Amygdala (tissue), 56 donors: ENCODE data around the gene FAR2.
"Not testable (repeated sequence)": the region's sequence is repeated elsewhere in the genome, so short reads cannot be mapped to it uniquely, and the experiment has no call there.

Experiments used
- DNase-seq, 56 donors: peaks; one replicate each; lab custom pipeline; 2025; lab: John Stamatoyannopoulos, UW

The FAR2 gene

DNA sequence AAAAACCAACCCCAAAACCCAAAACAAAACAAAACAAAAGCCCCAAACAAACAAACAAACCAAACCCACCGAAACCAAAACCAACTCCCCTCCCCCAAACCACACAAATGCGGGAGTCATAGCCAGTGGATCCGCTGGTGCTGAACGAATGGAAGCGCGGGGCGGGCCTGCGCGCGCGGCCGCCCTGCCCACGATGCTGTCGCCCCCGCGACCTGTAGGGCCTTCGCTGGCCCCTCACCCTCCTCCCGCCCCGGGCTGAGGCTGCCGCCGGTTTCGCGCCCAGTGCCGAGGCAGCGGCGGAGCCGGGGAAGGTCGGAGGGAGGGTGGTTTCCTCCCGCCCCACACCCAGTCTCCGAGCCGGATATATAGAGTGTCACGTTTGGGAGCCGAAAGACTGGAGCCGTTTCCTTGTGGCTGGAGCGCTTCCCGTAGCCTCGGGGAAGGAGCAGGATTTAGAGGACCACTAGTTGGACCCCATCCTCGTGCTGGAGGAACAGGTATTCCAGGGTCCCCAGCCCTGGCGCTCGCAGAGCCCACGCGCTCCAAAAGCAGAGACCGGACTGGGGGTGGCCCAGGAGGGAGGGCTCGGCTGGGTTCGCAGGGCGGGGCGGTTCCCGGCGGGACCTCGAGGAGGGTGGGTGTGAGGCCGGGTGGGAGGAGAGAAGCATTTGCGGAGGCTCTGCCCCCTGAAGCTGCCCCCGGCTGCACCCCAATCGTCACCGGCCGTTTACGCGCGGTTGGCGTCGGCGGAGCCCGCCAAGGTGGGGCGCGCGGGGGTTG is at the start of gene FAR2:
Gene FAR2, plus strand, starts transcription at position 368 of the 780 bp plus-strand sequence. CDS start 121,172 bp downstream, outside the sequence.
- peak in 16 of 56 donors; percentile 30 to 69 (median 50) for DNase-seq

DNA sequence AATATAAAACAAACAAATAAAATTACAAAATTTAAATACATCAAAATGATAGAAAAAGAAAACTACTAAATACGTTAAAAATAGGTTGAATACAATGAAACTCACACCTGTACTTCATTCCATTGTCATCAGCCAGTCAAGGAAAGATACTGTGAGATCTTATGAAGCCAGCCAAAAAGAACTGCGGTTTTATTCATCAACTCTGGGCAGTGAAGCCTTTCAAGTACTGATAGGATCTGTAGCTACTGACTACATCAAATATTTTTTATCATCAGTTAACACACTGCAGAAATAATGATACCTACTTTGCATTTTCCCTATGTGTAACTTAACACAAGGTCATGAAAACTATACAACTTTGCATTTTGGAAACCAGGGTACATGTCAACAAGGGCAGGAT is 46.3 kb upstream of the FAR2 start:
- no peak for DNase-seq

DNA sequence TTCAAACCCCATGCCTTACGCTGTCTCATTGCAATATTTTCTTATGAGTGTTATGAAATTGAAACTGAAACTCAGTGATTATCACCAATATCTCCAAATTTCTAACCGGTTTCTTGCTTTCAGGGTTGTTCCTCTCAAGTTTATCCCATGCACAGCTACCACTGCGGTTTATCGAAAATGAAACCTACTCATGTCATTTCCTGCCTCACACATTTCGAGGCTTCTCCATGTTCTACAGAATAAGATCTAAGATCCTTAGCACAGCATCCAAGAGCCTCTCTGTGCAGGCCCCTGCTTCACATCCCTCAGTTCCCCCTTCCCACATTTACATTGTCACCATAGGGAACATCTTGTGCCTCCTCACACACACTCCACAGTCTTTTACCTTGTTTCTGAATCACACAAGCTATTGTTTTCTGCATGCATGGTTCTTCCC is 45.5 kb upstream of the FAR2 start:
- DNase-seq: no peak

DNA sequence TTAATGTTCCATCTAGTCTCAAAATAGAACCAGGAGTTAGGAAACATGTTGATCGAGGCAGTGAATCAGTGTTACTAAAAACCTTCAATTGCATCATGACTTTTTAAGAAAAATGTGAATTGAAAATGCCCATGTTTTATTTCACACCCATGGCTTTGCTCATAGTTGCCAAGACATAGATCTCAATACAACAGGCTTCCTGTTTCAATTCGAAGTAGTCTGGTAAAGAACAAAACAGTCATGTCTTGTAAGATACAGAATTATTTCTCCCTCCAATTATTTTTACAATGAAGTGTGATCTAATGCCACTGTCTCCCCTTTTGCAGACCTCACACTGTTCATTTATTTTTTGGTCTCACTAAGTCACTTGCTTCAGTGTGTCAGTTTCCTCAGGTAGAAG is 44.6 kb upstream of the FAR2 start:
- DNase-seq: no peak

DNA sequence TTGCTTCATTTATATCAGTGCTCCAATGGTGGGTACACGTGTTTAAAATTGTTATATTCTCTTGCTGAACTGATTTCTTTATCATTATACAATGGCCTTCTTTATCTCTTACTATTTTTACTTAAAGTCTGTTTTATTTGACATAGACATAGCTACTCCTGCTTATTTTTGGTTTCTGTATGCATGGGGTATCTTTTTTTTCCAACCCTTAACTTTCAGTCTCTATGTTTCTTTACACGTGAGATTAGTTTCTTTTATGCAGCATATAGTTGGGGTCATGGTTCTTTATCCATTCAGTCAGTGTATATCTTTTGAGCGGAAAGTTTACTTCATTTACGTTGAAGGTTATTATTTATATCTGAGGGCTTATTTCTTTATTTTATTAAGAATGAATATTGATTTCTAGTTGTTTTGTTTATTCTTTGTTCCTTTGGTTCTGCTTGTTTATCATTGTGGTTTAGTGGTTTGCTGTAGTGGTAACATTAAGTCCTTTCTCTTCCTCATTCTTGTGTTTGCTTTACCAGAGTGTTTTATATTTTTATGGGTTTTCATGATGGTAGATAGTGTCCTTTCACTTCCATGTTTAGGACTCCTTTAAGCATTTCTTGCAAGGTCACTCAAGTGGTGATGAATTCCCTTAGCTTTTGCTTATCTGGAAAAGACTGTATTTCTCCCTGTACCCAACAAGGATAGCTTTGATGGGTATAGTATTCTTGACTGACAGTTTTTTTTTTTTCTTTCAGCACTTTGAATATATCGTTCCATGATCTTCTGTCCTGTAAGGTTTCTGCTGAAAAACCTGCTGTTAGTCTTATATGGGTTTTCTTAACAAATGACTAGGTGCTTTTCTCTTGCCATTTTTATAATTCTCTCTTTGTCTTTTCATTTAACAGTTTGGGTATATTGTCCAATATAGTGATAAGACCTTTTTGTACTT is 38.3 kb upstream of the FAR2 start:
- DNase-seq: no peak

DNA sequence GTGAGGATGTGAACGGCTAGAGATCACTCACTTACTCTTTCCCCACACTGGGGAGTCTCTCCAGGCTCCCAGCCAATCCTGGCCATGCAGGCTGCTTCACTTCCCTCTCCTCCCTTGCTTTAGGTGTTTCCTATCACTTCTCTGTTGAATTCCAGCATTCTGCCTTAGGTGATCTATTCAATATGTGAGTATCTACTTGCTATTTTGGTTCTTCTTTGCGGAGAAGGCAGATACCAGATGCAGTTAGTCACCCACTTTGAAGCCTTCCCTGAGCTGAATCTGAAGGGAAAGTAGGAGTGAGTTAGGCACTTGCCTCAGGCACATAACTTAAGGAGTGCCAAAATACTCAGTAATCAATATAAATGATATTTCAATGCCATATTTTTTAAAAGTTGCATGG is 36.0 kb upstream of the FAR2 start:
- peak in 3 of 56 donors; percentile 1 to 9 (median 7) for DNase-seq

DNA sequence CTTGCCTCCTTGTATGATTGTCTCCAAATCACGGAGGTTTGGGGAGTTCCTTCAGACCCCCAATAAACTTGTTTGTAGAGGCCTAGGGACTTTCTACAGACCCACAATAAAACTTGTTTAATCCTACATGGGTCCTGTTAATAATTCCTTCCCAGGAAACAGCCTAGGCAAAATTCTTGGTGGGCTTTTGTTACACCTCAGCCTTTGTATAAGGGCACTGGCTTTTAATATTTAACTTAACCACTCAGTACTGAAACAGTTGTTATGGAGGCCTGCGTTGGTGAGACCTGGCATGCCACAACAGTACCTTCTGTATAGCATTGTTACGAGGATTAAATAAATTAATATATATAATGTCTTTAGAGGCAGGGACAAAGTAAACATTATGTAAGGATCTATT is 32.7 kb upstream of the FAR2 start:
- no peak for DNase-seq

DNA sequence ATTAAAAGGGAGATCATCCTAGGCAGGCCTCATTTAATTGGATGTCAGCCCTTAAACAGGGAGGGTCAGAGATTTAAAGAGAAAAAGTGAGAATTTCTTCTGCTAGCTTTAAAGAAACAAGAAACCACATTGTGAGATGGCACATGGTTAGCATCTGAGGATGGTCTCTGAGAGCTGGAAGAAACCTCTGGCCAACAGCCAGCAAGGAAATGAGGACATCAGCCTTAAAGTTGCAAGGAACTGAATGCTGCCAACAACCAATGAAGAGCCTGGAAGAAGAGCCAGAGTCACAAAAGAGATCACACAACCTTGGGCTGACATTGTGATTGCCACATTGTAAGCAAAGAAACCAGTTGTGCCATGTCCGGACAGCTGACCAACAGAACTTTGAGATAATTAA is 17.5 kb upstream of the FAR2 start:
- no peak for DNase-seq

DNA sequence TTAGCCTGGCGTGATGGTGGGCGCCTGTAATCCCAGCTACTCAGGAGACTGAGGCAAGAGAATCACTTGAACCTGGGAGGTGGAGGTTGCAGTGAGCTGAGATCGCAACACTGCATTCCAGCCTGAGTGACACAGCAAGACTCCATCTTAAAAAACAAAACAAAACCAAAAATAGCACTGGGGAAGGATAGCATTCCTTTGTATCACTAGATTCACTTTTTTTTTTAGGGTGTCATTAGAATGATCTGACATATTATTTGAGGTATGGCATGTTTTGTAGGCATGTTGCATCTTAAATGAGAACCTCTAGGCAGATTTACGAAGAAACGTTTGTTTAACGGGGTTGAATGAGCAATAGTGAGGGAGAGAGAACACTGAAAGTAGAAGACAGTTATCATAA is 16.8 kb upstream of the FAR2 start:
- DNase-seq: no peak

DNA sequence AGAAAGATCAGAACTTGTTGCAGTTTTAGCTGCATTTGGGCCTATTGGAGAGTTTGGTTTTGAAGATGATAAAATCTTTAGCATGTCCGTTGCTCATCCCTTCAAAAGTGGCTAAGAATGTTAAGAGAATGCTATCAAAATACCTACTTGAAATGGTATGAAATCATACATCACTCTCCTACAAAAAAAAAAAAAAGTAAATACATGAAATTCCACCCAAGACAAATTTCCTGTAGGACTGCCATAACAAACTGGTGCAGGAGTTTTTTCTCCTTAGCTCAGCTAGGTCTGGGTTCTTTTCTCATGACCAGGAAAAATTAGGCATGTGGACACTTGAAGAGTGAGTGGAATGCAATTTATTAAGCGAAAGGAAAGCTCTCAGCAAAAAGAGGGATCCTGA is 15.9 kb upstream of the FAR2 start:
- no peak for DNase-seq

DNA sequence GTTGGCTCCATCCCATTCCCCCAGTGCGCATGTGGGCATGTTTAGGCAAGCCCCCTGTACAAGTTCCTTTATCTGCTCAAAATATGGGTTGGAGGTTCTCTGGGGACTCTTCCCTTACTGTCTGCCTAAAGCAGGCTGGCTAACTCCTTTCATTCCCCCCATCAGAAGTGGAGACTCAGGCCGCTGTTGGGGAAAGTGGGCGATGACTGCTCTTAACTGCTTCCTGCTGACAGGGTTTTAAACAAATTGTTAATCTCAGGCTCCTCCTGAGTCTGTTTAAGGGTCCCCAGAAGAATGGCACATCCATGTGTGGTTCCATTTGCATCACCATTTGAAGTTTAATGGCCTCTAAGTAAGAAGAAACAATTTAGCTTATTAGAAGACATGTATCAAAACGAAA is 15.4 kb upstream of the FAR2 start:
- DNase-seq: no peak

DNA sequence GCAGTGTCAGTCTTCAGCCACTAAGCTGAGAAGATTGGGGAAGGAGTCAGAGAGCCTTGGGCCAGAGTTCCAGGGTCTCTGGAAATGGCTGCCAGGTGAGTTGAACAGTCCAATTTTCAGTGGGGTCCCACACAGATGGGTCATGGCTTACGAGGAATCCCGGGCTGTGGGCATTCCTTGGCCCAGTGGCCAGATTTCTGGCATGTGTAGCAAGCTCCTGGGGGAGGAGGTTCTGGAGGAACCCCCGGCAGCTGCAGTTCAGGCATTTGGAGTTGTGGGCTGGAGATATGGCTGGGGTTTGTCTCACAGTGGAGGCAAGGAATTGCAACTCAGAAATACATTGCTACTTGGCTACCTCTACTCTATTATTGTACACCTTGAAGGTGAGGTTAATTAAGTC is 10.8 kb upstream of the FAR2 start:
- not testable (repeated sequence) for DNase-seq

DNA sequence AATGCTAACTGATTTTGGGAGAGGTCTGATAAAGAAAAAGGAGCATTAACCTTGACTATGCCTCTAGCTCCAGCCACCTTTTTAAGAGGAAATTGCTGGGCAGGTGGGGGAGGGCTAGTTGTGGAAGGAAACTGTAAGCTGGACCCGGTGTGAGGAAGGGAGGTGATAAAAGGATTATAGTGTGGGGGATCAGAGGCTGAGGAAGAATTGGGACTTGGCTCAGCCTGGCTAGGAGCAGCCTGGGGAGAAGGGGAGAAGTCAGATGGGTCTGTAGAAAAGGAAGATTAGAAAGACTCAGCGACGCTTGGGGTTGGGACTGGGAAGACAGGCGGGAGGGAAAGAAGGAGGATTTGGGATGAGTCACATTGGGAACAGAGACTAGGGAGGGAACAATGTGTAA is 10.2 kb upstream of the FAR2 start:
- not testable (repeated sequence) for DNase-seq

DNA sequence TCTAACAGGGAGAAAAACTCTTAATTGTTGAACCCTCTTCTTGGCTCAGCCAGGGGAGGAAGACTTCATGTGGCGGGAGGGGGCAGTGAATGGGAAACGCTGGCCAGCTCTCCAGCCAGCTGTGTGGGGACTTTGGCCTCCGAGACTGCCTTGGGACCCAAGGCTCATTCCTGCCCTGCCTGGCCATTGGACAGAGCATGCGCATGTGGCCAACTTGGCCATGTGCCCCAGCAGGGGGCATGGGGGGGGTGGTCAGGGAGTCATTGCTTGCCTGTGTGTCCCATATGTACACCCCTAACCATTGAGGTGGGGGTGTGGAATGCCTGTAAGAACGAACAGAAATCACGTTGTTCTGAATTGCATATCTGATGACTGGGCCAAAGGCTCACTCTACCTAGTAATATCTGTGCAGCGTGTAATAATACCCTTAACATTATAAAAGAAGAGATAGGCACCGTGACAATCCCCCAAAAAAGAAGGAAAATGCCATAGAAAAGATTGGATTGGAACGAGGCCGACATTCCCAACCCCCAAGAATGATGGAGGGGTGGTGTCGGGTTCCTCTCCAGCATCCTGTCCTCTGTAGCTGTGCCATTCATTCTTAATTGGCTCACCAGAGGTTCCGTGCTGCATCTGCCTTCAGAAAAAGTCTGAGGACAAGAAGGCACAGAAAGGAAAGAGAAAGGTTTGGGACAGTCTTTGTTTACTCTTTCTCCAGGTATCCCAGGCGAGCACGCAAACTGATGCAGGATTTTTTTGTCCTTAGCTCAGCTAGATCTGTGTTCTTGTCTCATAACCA is 3.5 kb upstream of the FAR2 start:
- no peak for DNase-seq

DNA sequence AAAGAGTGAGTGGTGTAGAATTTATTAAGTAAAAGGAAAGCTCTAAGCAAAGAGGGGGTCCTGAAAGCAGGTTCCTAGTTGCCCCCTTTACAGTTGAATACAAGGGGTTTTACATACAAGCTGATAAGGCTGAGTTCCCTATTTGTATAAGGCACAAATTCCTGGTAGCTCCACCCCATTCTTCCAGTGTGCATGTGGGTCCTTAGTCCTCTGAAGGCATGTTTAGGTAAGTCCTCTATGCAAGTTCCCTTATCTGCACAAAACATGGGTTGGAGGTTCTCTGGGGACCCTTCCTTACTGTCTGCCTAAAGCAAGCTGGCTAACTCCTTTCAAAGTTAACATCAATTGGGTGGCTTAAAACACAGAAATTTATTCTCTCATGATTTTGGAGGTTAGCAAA is 2.9 kb upstream of the FAR2 start:
- no peak for DNase-seq

DNA sequence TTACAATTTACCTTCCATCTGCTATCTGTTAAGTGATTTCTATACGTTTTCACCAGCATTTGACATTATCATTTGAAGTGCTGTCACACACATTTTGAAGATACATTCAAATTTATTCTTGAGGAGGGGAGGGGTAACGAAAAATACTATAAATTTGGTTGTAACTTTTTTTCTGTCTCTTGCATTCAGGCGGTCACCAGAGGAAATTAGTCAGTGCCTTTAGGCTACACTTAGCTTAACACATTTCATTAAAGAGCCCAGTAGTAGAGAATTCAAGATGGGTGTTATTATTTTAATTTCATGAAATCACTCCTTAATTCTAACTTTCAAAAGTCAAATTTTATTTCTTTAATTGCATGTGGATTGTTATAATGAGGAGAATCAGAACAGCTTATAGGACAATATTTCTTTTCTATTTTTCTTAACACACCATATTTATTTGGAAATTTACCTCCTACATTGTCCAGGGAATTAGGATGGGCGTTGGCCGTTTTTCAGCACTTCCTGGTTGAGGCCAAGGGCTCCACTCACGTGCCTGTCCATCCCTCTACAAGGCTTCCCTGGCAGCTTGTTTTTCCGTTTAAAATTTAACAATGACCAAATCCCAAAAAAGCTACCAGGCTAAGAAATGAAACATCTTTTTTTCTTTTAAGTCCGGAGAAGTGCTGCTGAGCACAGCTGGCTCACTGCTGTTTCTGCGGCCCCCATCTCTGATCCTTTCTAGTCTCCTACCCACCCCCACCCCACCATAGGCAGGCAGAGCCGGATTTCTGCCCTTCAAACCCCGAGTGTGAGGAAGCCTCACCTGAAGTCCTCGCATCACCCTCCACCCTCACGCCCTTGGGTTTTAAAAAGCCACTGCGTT is 1.1 kb upstream of the FAR2 start:
- DNase-seq: peak in 1 of 56 donors; percentile 29

DNA sequence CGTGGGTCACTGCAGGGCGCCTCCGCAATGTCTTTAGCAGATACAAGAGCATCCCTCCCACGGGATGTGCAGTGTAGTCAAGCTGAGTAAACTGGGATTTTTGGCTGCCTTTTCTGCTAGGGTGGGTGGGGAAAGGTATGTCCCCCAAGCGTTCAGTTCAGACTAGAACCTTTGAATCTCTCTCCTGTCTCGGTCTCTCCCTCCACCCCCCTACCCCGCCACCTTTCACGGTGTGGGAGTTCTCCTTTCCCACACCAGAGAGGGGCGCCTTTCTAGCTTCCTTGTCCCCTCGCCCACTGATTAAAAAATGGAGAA is 525 bp upstream of the FAR2 start:
- DNase-seq: peak in 5 of 56 donors; percentile 33 to 62 (median 52)

DNA sequence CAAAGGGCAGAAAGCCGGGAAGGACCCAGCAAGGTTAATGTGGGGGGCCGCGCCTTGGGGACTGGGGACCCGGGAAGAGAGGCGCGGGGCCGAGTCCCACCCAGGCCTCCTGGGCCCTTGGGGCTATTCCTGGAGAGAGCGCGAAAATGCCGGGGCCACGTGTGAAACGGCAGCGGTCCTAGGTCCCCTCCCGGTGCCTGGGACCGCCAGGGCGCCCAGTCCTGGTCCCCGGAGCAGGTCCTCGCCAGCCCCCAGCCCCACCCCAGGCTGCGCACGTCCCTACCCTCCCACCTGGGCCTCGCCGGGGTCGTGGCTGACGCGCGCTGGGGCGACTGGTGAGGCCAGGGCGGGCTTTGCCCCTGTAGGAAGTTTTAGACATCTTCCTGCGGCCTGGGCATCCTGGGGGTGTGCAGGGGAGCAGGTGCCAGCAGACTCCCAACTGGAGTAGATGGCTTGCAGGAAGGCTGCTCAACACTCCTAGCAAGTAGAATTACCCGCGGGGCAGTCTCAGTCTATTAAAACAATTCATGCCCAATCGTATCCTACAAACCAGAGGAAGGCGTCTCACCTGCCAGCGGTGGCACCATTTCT is 708 bp downstream of the FAR2 start:
- peak in 4 of 56 donors; percentile 18 to 57 (median 48) for DNase-seq

DNA sequence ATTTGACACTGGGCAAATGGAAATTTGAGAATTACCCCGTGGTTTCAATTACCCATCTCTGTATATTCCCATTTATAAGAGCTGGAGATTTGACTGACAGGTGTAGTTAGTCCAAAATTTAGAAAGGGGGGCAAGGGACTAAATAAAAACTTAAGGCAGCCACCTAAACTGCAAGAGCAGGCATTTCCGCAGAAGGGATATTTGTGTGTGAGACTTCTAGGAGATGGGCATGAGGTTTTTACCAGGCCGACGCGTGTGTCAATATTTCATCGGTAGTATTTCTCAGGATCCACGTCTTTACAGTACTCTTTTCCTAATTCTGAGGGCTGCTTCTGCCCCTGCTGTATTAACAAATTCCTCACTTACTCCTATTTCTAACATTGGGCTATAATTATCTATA is 1.4 kb downstream of the FAR2 start:
- no peak for DNase-seq
